ENCODE data around the gene ATP2C2.
"Not testable (repeated sequence)": the region's sequence is repeated elsewhere in the genome, so short reads cannot be mapped to it uniquely, and the experiment has no call there.

The ATP2C2 gene

DNA sequence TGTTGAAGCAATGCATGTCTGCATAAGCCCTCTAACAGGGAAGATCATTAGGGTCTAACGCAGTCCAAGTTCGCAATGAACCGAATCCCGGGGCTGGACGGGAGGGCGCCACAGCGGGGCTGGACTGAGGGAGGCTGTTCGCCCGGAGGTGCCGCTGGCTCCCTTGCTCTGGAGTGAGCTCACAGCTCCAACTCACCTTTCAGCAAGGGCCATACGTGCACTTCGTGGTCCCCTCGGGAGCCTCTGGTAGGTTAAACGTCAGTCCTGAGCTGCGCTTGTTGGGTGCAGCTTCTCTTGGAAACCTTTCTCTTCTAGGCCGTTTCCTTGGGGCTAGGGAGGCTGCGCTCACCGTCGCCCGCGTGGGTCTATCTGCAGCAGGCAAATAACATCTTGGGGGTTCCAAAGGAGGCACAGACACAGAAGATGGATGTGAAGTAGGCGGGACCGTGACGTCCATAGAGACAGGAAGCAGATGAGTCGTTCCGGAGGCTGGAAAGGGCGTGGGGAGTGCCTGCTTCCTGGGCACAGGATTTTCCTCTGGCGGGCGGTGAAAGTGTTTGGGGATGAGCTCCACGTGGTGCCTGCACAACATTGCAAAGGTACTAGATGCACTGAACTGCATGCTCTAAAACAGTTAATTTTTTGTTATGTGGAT, 21.9 kb downstream of the ATP2C2 start:
- in situ Hi-C loops (cut with HindIII; ENCODE audit: low sequenced_read_pairs): no loop called here

DNA sequence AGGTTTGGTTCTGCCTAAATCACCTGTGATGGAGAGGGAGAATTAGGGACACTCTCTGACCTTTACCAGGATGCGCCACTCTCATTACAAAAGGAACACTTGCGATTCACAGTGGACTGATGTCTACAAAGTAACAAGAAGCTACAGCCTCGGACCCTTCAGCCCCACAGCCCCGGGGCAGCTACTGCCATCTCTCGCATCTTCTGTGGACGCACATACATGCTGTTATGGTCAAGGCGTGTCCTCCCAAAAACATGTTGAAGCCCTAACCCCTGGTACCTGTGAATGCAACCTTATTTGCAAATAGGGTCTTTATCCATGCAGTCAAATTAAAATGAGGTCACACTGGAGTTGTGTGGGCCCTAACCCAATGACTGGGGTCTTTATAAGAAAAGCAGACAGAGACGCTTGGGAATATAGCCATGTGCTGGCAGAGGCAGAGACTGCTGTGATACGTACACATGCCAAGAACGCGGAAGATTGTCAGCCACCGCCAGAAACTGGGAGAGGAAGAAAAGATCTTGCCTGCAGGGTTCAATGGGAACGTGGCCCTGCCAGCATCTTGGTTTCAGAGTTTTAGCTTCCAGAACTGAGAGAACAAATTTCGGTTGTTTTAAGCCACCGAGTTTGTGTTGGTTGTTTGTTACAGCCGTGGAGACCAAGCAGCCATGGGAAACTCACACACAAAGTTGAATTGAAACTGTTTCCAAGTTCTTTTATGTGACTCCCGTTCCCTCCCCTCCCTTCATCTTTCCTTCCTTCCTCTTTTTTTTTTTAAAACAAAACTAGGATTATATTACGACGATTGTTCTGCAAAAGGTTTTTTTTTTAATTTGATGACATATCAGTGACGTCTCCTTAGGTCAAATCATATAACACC, 23.1 kb downstream of the ATP2C2 start:
- in situ Hi-C loops (cut with HindIII; ENCODE audit: low sequenced_read_pairs): no loop called here

DNA sequence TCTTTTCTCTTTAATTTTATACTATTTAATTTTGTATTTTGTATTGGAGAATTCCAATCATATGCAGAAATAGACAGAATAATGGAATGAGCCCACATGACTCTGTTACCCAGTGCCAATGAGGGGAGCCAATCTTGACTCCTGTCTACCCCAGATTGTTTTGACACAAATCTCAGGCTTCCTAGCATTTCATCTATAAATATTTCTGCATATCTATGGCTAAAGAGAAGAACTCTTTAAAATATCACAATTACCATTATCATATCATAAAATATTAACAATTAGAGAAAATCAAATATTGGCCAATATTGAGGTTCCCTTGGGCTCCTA, 23.7 kb downstream of the ATP2C2 start:
- in situ Hi-C loops (cut with HindIII; ENCODE audit: low sequenced_read_pairs): no loop called here

DNA sequence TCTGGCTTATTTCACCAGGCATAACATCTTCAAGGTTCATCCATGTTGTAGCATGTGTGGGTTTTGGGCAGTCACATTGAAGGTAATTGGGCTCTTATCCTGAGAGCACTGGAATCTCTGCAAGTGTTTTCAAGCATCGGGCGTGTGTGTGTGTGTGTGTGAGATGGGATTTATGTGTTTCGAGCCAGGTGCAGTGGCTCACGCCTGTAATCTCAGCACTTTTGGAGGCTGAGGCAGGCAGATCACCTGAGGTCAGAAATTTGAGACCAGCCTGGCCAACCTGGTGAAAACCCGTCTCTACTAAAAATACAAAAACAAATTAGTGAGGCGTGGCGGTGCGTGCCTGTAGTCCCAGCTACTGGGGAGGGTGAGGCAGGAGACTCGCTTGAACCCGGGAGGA, 27.7 kb downstream of the ATP2C2 start:
- in situ Hi-C loops (cut with HindIII; ENCODE audit: low sequenced_read_pairs): not testable (repeated sequence)

DNA sequence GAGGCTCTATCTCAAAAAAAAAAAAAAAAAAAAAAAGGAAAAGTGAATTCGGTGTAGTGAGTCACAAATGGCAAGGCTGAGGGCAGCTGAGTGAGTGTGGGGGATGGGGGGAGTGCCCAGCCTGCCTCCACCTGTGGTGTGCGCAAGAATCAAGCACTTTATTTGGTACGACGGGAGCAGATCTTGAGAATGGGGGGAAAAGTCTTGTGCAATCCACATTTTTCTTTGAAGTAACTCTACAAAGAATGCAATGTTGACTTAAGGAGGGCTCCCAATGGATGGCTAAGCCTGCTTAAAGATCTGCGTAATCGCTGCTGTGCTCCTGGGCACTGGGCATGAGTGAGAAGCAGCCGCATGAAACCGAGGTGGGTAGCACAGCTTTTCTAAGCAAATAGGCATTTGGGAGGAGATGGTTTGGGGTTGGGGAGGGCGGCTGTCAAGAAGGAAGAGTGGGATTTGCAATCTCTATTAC, 28.2 kb downstream of the ATP2C2 start:
- in situ Hi-C loops (cut with HindIII; ENCODE audit: low sequenced_read_pairs): no loop called here

DNA sequence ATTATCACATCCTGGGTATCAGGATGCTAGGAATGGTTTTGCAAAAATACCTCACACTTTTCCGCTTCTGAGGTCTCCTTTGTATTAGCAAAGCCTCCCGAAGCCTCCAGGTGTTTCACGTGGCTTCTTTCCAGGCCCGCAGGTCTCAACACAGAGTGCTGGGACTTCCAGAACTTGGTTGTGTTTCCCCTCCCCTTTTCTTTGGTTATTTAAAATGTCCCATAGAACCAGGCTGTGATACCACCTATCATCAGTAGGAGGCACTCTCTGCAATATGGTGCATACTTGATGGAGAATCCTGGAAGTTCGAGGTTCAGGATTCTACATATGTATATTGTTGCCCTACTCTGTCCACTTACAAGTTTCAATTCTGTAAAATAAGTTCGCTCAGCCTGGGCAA, 28.8 kb downstream of the ATP2C2 start:
- in situ Hi-C loops (cut with HindIII; ENCODE audit: low sequenced_read_pairs): no loop called here

DNA sequence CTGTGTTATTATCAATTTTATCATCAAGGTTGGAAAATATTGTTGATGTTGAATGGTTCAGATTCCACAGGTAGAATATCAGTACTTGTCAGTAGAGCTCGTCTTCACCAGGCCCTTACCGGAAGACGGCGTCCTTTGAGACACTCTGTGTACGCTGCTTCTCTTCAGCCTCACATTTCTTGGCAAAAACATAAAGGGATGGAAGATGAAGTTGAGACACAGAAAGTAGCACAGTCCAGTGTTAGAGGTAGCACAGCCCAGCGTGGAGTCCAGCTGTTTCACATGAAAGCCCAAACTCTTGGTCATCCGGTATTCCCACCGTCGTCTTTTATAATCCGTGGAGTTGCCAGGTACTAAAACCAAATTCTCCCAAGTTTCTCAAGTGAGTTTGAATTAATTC, 30.4 kb downstream of the ATP2C2 start:
- in situ Hi-C loops (cut with HindIII; ENCODE audit: low sequenced_read_pairs): no loop called here

DNA sequence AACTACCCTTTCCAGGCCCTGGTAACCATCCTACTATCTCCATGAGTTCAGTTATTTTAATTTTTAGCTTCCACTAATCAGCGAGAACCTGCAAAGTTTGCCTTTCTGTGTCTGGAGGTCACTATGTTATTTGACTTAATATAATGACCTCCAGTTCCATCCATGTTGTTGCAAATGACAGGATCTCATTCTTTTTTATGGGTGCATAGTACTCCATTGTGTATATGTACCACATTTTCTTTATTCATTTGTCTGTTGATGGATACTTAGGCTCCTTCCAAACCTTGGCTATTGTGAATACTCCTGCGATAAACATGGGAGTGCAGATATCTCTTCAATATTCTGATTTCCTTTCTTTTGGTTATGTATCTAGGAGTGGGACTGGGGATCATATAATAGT, 31.6 kb downstream of the ATP2C2 start:
- in situ Hi-C loops (cut with HindIII; ENCODE audit: low sequenced_read_pairs): not testable (repeated sequence)

DNA sequence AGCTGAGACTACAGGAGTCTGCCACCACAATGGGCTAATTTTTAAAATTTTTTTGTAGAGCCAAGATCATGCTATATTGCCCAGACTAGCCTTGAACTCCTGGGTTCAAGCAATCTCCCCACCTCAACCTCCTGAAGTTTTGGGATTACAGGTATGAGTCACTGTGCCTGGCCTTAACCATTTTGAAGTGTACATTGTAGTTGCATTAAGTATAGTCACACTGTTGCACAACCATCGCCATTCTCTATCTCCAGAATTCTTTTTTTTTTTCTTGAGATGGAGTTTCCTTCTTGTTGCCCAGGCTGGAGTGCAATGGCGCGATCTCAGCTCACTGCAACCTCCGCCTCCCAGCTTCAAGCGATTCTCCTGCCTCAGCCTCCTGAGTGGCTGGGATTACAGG, 35.1 kb downstream of the ATP2C2 start:
- in situ Hi-C loops (cut with HindIII; ENCODE audit: low sequenced_read_pairs): not testable (repeated sequence)

DNA sequence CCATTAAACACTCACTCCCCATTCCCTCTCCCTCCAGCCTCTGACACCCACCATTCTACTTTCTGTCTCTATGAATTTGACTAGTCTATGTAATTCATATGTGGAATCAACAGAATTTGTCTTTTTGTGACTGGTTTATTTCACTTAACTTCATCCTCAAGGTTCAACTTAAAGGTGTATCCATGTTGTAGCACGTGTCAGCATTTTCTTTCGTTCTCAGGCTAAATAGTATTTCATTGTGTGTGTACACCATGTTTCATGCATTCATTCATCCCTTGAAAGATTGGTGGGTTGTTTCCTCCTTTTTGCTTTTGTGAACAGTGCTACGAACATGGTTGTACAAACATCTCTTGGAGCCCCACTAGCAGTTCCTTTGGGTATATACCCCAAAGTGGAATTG, 36.0 kb downstream of the ATP2C2 start:
- in situ Hi-C loops (cut with HindIII; ENCODE audit: low sequenced_read_pairs): no loop called here

DNA sequence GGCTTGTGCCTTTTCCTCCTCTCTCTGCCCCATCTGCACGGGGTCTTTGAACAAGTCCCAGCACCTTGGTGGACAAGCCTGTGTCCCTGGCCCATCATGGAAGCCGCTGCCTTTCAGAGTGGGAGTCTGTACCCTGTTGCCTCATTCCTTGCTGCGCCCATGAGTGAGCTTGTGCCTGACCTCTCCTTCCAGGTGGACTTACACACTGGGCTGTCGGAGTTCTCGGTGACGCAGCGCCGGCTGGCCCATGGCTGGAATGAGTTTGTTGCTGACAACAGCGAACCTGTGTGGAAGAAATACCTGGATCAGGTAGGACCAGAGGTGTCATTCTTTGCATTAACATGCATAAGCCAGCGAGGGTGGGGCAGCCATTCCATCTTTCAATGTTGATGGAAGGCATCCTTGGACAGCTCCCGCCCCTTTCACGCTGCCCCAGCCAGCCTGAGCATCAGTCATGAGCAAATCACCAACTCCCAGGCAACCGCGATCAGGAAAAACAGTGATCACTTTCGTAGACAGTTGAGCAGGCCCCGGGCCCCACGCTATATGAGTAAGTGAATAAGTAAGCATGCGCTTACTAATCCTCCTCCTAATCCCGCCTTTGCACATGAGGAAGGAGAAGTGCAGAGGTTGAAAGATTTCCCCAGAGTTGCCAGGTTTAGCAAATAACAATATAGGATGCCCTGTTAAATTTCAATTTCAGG, 36.8 kb downstream of the ATP2C2 start:
- in situ Hi-C loops (cut with HindIII; ENCODE audit: low sequenced_read_pairs): no loop called here

DNA sequence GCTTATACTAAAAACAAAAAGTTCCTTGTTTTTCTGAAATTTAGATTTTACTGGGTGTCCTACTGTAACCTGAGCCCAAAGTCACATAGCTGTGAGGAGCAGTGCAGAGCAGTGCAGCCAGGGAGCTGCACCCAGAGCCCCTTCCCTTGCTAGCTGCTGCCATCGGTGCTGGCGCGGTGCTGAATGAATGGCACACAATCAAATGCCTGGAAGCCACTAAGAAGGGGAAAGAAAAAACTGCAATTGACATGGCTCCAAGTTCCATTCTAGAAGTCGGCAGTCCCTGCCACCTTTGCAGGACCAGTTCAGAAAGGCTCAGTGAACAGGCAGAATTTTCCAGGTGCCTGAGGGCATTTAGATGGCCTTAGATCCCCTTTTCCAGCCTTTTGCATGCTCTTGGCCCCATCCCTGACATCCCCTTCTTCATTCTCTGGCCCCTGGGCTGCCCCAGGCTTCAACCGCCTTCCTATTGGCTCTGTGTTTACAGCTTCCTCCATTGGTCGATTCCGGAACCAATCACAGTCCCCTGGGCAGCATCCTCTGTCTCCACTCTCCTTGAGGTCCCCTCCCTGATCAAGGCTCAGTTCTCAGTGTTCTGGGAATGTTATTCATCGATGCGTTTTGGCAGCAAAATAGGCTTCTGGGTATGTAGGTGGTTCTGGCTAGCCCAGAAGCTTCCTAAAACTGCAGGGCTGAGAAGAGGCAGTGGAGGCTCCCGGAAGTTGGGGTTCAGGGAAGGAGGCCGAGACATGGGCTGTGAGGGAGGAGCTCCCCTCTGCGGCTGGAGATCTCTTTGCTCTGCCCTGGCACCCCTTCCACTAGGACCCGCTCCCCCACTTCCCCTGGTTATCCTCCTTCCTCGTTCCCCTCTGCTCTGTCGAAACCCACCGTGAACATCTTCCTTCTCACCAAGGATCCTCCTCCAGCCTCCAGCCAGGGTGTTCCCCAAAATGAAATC, 37.9 kb downstream of the ATP2C2 start:
- in situ Hi-C loops (cut with HindIII; ENCODE audit: low sequenced_read_pairs): no loop called here

DNA sequence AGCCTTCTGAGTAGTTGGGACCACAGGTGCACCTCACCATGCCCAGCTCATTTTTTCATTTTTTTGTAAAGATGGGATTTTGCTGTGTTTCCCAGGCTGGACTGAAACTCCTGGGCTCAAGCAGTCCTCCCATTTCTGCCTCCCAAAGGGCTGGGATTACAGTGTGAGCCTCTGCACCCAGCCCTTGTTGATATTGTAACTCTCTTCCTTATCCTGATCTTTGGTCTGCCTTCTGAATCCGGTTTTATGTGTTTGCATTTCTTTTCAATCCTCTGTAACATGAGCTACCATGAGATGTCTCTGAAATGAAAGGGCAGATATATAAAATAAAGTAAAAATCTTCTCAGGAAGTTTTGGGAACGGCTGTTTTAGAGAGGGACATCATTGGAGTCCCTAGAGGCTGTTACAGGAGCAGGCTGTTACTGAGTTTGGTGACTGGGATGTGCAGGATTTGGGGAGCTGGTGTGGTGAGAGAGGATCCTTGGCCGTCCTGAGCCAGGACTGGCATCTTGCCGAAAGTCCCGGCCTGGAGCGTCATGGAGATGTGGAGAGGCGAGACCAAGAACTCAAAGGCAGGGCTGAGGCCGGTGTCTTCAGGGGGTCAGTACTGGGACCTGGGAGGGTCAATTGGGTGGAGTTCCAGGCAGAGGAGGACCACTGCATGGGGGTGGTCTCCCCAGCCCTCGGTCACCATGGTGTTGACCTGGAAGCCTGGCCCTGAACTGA, 39.4 kb downstream of the ATP2C2 start:
- in situ Hi-C loops (cut with HindIII; ENCODE audit: low sequenced_read_pairs): no loop called here

DNA sequence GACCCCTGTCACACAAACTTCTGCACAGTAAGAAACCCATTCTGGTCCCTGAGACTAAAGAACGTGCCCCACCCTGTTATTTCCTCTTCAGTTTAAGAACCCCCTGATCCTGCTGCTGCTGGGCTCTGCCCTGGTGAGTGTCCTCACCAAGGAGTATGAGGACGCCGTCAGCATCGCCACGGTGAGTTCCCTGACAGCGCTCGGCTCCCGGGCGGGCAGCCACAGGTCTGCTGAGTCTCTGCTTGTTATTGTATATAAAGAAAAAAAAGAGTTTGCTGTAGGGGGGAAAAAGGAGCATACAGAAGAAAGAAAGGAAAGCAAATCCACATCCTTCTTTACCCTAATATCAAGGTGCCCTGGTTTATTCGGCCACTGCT, 40.0 kb downstream of the ATP2C2 start:
- in situ Hi-C loops (cut with HindIII; ENCODE audit: low sequenced_read_pairs): no loop called here

DNA sequence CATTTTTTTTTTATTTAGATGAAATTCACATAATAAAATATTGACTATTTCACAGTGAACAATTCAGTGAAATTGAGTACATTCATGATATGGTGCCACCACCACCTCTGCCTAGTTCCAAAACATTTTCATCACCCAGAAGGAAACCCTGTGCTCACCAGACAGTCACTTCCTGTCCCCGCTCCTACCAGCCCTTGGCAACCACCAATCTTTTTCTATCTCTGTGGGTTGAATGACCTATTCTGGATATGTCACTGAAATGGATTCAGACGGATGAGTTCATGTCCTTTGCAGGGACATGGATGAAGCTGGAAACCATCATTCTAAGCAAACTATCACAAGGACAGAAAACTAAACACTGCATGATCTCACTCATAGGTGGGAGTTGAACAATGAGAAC, 40.5 kb downstream of the ATP2C2 start:
- in situ Hi-C loops (cut with HindIII; ENCODE audit: low sequenced_read_pairs): no loop called here

DNA sequence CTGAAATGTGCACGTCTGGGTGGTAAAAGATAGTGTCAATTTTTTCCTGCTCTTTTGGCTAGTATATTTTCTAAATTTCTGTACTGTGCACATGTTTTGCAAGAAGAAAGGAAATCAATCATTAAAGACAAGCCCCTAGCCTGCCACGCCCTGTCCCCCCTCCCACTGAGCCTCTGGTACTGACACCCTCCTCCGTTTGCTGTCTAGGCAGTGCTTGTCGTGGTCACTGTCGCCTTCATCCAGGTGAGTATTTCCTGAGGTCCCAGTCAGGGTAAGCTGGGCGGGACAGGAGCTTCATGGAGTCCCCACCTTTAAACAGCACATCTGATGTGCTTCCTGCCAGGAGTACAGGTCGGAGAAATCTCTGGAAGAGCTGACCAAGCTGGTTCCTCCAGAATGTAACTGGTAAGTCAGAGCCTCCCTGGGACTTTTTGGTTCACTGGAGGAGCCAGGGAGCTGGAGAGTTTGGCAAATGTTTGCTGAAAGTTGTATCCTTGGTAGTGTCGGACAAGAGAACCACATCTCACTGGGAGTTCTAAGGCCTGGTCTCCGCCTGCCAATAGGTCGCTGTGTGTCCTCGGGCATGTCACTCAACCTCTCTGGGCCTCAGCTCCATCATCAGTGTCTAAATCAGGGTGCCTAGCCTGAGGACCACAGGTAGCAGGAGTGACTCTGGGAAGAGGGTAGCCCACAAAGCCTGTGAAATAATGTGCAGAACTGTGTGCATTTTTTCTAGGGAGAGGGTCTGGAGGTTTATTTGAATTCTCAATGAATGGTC, 42.2 kb downstream of the ATP2C2 start:
- in situ Hi-C loops (cut with HindIII; ENCODE audit: low sequenced_read_pairs): no loop called here

DNA sequence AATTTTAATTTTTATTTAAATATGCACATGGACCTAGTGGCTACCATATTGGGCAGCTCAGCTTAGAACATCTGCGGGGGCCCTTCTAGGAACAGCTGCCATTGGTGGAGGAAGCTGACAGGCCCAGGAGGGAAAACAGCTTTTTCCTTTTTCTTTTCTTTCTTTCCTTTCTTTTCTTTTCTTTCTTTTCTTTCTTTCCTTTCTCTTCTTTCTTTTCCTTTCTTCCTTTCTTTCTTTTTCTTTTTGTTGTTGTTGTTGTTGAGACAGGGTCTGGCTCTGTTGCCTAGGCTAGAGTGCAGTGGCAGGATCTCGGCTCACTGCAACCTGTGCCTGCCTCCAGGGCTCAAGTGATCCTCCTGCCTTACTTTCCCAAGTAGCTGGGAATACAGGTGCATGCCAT, 43.4 kb downstream of the ATP2C2 start:
- in situ Hi-C loops (cut with HindIII; ENCODE audit: low sequenced_read_pairs): no loop called here

DNA sequence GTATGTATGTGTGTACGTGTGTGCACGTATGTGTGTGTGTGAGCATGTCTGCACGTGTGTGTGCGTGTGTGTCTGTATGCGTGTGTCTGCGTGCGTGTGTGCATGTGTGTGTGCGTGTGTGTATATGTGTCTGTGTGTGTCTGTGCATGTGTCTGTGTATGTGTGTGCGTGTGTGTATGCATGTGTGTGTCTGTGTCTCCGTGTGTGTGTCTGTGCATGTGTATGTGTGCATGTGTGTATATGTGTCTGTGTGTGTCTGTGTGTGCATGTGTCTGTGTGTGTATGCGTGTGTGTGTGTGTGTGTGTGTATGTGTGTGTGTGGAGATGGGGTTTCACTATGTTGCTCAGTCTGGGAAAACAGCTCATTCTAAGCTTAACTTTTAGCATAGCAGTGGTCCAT, 43.9 kb downstream of the ATP2C2 start:
- in situ Hi-C loops (cut with HindIII; ENCODE audit: low sequenced_read_pairs): no loop called here

DNA sequence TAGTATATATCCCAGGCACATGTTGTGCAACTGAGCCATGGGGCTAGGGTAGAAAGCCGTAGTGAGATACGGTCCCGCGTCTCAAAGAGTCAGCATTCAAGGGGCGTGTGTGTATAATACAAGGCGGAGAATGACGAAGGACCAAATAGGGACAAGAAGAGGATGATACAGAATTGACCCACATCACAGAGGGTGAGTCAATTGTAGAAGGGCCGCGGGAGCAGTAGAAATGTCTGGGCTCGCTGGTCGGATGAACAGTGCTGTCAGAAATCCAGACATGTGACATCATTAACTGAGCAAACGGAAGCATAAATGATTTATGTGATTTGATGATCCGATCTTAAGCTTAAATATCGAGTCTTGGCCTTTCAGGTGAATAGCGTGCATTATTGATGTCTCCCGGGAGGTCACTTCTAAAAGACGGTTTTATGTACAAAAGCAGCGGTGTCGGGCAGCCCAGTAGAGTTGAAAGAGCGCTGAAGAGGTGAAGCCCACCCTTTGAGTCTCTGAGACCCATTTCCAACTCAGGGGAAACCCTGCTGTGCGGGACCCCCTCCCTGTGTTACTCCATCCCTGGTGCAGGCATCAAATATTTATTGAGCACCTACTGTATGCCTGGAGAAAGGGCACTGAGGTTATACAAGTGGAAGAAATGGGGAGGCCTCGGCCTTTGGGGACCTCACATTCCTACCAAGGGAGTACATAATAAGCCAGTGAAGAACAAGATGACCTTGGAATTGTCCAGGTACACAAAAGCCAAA, 45.1 kb downstream of the ATP2C2 start:
- in situ Hi-C loops (cut with HindIII; ENCODE audit: low sequenced_read_pairs): no loop called here

Data from endothelial cell of hepatic sinusoid (primary cell).